NCI-H2029 (cell line): ENCODE data around the gene COA8.
"Not testable (repeated sequence)": the region's sequence is repeated elsewhere in the genome, so short reads cannot be mapped to it uniquely, and the experiment has no call there.

Source experiments
- DNase-seq: peaks from one replicate; lab custom pipeline; 2025; lab: John Stamatoyannopoulos, UW

Gene COA8

GRCh38 chr14:103576371-103577024 is 13.7 kb downstream of the COA8 start:
- DNase-seq = peak; percentile 83

GRCh38 chr14:103578401-103579075 is 15.8 kb downstream of the COA8 start:
- no peak for DNase-seq

GRCh38 chr14:103581206-103581605 is 18.4 kb downstream of the COA8 start:
- no peak for DNase-seq

GRCh38 chr14:103581954-103582703 is 19.4 kb downstream of the COA8 start:
- DNase-seq = no peak

- DNase-seq = no peak
These were observed 21.7 kb downstream of the COA8 start for GRCh38 chr14:103584326-103584915.

GRCh38 chr14:103593577-103593976 is 30.8 kb downstream of the COA8 start:
- DNase-seq = no peak

GRCh38 chr14:103594265-103594664 is 31.5 kb downstream of the COA8 start:
- no peak for DNase-seq

- DNase-seq = no peak
These were observed 35.0 kb downstream of the COA8 start for GRCh38 chr14:103597623-103598377.

GRCh38 chr14:103600503-103600902 is 37.7 kb downstream of the COA8 start:
- no peak for DNase-seq

- no peak for DNase-seq
These were observed 41.9 kb downstream of the COA8 start for GRCh38 chr14:103604620-103605019.

- DNase-seq = no peak
These were observed 44.4 kb downstream of the COA8 start for GRCh38 chr14:103606963-103607668.

GRCh38 chr14:103607822-103608221 is 45.1 kb downstream of the COA8 start:
- DNase-seq = no peak

- not testable (repeated sequence) for DNase-seq
These were observed 46.3 kb downstream of the COA8 start for GRCh38 chr14:103609081-103609480.

- DNase-seq = no peak
These were observed 48.5 kb downstream of the COA8 start for GRCh38 chr14:103611215-103611614.

- no peak for DNase-seq
These were observed 50.8 kb downstream of the COA8 start for GRCh38 chr14:103613517-103613916.

GRCh38 chr14:103616635-103617300 is 54.0 kb downstream of the COA8 start:
- DNase-seq = no peak

- DNase-seq = no peak
These were observed 56.3 kb downstream of the COA8 start for GRCh38 chr14:103619057-103619456.

GRCh38 chr14:103621860-103622259 is 59.1 kb downstream of the COA8 start:
- DNase-seq = no peak

- no peak for DNase-seq
These were observed 60.5 kb downstream of the COA8 start for GRCh38 chr14:103623308-103623707.

- no peak for DNase-seq
These were observed 61.2 kb downstream of the COA8 start for GRCh38 chr14:103623883-103624482.
